ENCODE data around the gene RTN4R. TPM values are rescaled to one million over a fixed set of nuclear protein-coding genes. Genes with fewer than 3 reads are reported as not detected.

The RTN4R gene
- total RNA-seq, 1 experiment from 2014 or later: 25.0 TPM

DNA sequence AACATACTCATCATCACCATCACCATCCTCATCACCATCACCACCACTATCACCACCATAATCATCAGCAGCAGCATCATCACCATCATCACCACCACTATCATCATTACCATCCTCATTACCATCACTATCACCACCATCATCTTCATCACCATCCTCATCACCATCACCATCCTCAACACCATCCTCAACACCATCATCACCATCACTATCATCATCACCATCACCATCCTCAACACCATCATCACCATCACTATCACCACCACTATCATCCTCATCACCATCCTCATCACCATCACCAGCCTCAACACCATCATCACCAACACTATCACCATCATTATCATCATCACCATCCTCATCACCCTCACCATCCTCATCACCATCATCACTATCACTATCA is 16.6 kb downstream of the RTN4R start:
- DNase-seq (ENCODE audit: low spot score) (no peak), ATAC-seq (no peak)
- Mint-ChIP-seq H3K27ac (no peak overlapping the region), H3K9me3 (no peaks in the 10 kb centered on the region), H3K4me1 (peaks cover 3% of the 10 kb centered on the region), H3K36me3 (no peaks in the 10 kb centered on the region), H3K4me3 (no peak overlapping the region), H3K27me3 (ENCODE audit: low read depth) (no peaks in the 10 kb centered on the region)
- ChIA-PET POLR2A (no interaction called here), CTCF (no interaction called here)
- TF ChIP-seq, protein P1, sequence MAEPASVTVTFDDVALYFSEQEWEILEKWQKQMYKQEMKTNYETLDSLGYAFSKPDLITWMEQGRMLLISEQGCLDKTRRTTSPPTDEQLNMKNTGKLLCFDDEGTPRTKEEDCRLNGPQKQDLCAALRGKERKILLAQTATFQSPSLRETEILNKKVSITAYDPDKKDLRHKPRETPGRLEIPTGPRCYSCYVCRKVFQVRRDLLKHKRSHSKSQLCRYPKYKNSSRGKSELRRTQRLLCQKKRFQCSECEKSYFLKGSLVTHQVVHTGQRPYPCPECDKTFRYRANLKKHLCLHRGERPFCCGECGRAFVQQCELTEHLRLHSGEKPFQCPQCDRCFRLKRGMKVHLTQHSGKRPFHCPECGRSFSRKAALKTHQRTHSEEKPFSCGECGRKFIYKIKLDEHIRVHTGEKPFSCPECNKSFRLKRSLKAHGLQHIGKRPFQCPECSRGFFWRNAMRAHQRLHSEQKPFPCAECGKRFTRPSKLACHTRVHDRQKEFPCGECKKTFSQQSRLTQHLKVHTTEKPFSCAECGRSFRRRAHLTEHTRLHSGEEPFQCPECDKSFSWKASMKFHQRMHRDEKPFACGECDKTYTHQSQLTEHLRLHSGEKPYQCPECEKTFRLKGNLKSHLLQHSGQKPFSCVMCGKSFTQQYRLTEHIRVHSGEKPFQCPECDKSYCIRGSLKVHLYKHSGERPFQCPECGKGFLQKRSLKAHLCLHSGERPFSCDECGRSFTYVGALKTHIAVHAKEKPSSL (CRISPR knock-in tag; conservative IDR thresholded peaks at IDR 0.05): no peak
- TF ChIP-seq, protein P2, sequence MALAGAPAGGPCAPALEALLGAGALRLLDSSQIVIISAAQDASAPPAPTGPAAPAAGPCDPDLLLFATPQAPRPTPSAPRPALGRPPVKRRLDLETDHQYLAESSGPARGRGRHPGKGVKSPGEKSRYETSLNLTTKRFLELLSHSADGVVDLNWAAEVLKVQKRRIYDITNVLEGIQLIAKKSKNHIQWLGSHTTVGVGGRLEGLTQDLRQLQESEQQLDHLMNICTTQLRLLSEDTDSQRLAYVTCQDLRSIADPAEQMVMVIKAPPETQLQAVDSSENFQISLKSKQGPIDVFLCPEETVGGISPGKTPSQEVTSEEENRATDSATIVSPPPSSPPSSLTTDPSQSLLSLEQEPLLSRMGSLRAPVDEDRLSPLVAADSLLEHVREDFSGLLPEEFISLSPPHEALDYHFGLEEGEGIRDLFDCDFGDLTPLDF (CRISPR knock-in tag; IDR thresholded peaks at IDR 0.05): no peak
- TF ChIP-seq, protein P3, sequence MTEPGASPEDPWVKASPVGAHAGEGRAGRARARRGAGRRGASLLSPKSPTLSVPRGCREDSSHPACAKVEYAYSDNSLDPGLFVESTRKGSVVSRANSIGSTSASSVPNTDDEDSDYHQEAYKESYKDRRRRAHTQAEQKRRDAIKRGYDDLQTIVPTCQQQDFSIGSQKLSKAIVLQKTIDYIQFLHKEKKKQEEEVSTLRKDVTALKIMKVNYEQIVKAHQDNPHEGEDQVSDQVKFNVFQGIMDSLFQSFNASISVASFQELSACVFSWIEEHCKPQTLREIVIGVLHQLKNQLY (CRISPR knock-in tag; IDR thresholded peaks at IDR 0.05): no peak
- no peak for TF ChIP-seq ZNF396 (CRISPR knock-in tag; IDR thresholded peaks at IDR 0.05; ENCODE audit: borderline replicate concordance)
- TF ChIP-seq, protein P4, sequence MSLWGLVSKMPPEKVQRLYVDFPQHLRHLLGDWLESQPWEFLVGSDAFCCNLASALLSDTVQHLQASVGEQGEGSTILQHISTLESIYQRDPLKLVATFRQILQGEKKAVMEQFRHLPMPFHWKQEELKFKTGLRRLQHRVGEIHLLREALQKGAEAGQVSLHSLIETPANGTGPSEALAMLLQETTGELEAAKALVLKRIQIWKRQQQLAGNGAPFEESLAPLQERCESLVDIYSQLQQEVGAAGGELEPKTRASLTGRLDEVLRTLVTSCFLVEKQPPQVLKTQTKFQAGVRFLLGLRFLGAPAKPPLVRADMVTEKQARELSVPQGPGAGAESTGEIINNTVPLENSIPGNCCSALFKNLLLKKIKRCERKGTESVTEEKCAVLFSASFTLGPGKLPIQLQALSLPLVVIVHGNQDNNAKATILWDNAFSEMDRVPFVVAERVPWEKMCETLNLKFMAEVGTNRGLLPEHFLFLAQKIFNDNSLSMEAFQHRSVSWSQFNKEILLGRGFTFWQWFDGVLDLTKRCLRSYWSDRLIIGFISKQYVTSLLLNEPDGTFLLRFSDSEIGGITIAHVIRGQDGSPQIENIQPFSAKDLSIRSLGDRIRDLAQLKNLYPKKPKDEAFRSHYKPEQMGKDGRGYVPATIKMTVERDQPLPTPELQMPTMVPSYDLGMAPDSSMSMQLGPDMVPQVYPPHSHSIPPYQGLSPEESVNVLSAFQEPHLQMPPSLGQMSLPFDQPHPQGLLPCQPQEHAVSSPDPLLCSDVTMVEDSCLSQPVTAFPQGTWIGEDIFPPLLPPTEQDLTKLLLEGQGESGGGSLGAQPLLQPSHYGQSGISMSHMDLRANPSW (CRISPR knock-in tag; conservative IDR thresholded peaks at IDR 0.05; ENCODE audit: low read depth): no peak
- TF ChIP-seq, protein P5, sequence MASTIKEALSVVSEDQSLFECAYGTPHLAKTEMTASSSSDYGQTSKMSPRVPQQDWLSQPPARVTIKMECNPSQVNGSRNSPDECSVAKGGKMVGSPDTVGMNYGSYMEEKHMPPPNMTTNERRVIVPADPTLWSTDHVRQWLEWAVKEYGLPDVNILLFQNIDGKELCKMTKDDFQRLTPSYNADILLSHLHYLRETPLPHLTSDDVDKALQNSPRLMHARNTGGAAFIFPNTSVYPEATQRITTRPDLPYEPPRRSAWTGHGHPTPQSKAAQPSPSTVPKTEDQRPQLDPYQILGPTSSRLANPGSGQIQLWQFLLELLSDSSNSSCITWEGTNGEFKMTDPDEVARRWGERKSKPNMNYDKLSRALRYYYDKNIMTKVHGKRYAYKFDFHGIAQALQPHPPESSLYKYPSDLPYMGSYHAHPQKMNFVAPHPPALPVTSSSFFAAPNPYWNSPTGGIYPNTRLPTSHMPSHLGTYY (CRISPR knock-in tag; IDR thresholded peaks at IDR 0.05): no peak
- TF ChIP-seq SOX15 (CRISPR knock-in tag; IDR thresholded peaks at IDR 0.05): no peak
- TF ChIP-seq ZNF263 (CRISPR knock-in tag; IDR thresholded peaks at IDR 0.05; ENCODE audit: low read depth): no peak
- TF ChIP-seq, protein P6, sequence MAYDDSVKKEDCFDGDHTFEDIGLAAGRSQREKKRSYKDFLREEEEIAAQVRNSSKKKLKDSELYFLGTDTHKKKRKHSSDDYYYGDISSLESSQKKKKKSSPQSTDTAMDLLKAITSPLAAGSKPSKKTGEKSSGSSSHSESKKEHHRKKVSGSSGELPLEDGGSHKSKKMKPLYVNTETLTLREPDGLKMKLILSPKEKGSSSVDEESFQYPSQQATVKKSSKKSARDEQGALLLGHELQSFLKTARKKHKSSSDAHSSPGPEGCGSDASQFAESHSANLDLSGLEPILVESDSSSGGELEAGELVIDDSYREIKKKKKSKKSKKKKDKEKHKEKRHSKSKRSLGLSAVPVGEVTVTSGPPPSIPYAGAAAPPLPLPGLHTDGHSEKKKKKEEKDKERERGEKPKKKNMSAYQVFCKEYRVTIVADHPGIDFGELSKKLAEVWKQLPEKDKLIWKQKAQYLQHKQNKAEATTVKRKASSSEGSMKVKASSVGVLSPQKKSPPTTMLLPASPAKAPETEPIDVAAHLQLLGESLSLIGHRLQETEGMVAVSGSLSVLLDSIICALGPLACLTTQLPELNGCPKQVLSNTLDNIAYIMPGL (CRISPR knock-in tag; IDR thresholded peaks at IDR 0.05): no peak

DNA sequence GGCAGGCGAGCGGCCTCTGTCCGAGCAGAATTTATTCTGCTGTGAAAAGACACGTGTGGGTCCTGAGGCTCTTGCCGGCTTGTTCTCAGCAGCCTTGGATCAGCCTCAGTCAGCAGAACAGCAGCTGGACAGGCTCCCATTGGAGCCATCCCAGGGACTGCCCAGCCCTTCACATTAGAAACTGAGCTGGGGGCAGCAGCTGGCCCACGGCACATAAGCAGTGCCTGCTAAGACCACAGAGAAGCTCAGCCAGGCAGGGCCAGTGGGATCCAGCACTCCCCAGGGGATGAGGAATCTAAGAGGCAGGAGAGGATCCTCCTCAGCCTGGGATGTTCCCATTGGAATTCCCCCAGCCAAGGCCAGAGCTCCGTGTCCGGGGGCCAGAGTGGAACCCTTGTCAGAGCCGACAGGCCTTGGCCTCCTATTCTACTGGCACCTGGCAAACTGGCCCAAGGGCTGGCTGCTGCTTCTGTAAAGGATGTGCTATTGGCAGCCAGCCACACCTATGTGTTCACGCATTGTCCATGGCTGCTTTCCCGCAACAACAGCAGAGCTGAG is 18.2 kb downstream of the RTN4R start:
- Mint-ChIP-seq H3K4me1 (peaks cover 15% of the 10 kb centered on the region), H3K36me3 (no peaks in the 10 kb centered on the region), H3K9me3 (no peaks in the 10 kb centered on the region), H3K27ac (no peak overlapping the region), H3K27me3 (ENCODE audit: low read depth) (no peaks in the 10 kb centered on the region), H3K4me3 (no peak overlapping the region)
- ChIA-PET POLR2A (no interaction called here), CTCF (interaction anchor here (1.4 to 4.9 kb wide), 2 partner anchors 9 to 12 kb away, joined by 5 to 40 read pairs; no protein-coding TSS in a partner anchor)
- no peak for DNase-seq (ENCODE audit: low spot score)
- no peak for ATAC-seq
- TF ChIP-seq, protein P7, sequence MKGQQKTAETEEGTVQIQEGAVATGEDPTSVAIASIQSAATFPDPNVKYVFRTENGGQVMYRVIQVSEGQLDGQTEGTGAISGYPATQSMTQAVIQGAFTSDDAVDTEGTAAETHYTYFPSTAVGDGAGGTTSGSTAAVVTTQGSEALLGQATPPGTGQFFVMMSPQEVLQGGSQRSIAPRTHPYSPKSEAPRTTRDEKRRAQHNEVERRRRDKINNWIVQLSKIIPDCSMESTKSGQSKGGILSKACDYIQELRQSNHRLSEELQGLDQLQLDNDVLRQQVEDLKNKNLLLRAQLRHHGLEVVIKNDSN (CRISPR knock-in tag; IDR thresholded peaks at IDR 0.05): no peak
- TF ChIP-seq GTF2I (CRISPR knock-in tag; conservative IDR thresholded peaks at IDR 0.05) (no peak), ETV6 (CRISPR knock-in tag; IDR thresholded peaks at IDR 0.05) (no peak), EMX1 (CRISPR knock-in tag; IDR thresholded peaks at IDR 0.05) (no peak), FOXP1 (CRISPR knock-in tag; IDR thresholded peaks at IDR 0.05; ENCODE audit: borderline replicate concordance) (no peak), ZNF263 (CRISPR knock-in tag; IDR thresholded peaks at IDR 0.05; ENCODE audit: low read depth) (no peak), ATF1 (CRISPR knock-in tag; IDR thresholded peaks at IDR 0.05) (no peak)
- TF ChIP-seq, protein P8, sequence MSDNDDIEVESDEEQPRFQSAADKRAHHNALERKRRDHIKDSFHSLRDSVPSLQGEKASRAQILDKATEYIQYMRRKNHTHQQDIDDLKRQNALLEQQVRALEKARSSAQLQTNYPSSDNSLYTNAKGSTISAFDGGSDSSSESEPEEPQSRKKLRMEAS (CRISPR knock-in tag; IDR thresholded peaks at IDR 0.05): no peak
- TF ChIP-seq, protein P9, sequence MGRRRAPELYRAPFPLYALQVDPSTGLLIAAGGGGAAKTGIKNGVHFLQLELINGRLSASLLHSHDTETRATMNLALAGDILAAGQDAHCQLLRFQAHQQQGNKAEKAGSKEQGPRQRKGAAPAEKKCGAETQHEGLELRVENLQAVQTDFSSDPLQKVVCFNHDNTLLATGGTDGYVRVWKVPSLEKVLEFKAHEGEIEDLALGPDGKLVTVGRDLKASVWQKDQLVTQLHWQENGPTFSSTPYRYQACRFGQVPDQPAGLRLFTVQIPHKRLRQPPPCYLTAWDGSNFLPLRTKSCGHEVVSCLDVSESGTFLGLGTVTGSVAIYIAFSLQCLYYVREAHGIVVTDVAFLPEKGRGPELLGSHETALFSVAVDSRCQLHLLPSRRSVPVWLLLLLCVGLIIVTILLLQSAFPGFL (CRISPR knock-in tag; IDR thresholded peaks at IDR 0.05; ENCODE audit: borderline replicate concordance): no peak
- TF ChIP-seq, protein P10, sequence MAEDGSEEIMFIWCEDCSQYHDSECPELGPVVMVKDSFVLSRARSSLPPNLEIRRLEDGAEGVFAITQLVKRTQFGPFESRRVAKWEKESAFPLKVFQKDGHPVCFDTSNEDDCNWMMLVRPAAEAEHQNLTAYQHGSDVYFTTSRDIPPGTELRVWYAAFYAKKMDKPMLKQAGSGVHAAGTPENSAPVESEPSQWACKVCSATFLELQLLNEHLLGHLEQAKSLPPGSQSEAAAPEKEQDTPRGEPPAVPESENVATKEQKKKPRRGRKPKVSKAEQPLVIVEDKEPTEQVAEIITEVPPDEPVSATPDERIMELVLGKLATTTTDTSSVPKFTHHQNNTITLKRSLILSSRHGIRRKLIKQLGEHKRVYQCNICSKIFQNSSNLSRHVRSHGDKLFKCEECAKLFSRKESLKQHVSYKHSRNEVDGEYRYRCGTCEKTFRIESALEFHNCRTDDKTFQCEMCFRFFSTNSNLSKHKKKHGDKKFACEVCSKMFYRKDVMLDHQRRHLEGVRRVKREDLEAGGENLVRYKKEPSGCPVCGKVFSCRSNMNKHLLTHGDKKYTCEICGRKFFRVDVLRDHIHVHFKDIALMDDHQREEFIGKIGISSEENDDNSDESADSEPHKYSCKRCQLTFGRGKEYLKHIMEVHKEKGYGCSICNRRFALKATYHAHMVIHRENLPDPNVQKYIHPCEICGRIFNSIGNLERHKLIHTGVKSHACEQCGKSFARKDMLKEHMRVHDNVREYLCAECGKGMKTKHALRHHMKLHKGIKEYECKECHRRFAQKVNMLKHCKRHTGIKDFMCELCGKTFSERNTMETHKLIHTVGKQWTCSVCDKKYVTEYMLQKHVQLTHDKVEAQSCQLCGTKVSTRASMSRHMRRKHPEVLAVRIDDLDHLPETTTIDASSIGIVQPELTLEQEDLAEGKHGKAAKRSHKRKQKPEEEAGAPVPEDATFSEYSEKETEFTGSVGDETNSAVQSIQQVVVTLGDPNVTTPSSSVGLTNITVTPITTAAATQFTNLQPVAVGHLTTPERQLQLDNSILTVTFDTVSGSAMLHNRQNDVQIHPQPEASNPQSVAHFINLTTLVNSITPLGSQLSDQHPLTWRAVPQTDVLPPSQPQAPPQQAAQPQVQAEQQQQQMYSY (CRISPR knock-in tag; IDR thresholded peaks at IDR 0.05): no peak

All from WTC11 (cell line).